PC-9 (cell line): ENCODE measurements around the gene LIPC. TPM values are rescaled to one million over a fixed set of nuclear protein-coding genes. Genes with fewer than 3 reads are reported as not detected.

Experiments
- BruUV-seq: library from RNA; stranded (reverse); fragments of 400-500 nt; replicated peaks from 2 replicates; lab custom pipeline; 2021; lab: Mats Ljungman, UMichigan
- CTCF ChIA-PET: fragments of 300-600 bp; sonication (Branson Sonifier 250); formaldehyde crosslinking; loops from one replicate; lab custom pipeline; 2022; ENCODE audit warnings: antibody characterized with exemption; lab: Charles Lee
- POLR2A ChIA-PET: fragments of 300-600 bp; sonication (Branson Sonifier 250); formaldehyde crosslinking; loops from one replicate; lab custom pipeline; 2022; ENCODE audit warnings: antibody characterized with exemption; ENCODE audit not compliant: unreplicated experiment; lab: Charles Lee
- DNase-seq, 2 experiments: peaks; one replicate each; pipeline versions ENCODE4 v3.0.0 to v3.0.0-alpha.2; 2015 to 2022; ENCODE audit warnings: mixed read lengths in 1 of 2
- H2AFZ ChIP-seq: fragments of 200-600 bp; sonication (generic); 2 replicates; pipeline ENCODE4 v1.8.1; 2017; ENCODE audit warnings: antibody characterized with exemption
- H3F3A ChIP-seq: fragments of 200-600 bp; sonication (generic); 2 replicates; pipeline ENCODE4 v1.8.1; 2017; ENCODE audit warnings: antibody characterized with exemption, mild to moderate bottlenecking, low read depth; ENCODE audit not compliant: insufficient read depth
- H3K27ac ChIP-seq: fragments of 200-600 bp; sonication (generic); 2 replicates; pipeline ENCODE4 v1.6.1; 2016; ENCODE audit warnings: mixed run types
- H3K27me3 ChIP-seq: fragments of 200-600 bp; sonication (generic); 2 replicates; pipeline ENCODE4 v1.6.1; 2016; ENCODE audit warnings: low read depth, mixed run types; ENCODE audit not compliant: insufficient read depth
- H3K36me3 ChIP-seq: fragments of 200-600 bp; sonication (generic); 2 replicates; pipeline ENCODE4 v1.6.1; 2016; ENCODE audit warnings: low read depth, mixed run types
- H3K4me1 ChIP-seq: fragments of 200-600 bp; sonication (generic); replicated peaks from 2 replicates; pipeline ENCODE4 v1.6.1; 2016; ENCODE audit warnings: mixed run types; ENCODE audit not compliant: insufficient read depth
- H3K4me2 ChIP-seq: fragments of 200-600 bp; sonication (generic); 2 replicates; pipeline ENCODE4 v1.6.1; 2017; ENCODE audit warnings: mixed run types
- H3K4me3 ChIP-seq: fragments of 200-600 bp; sonication (generic); 2 replicates; pipeline ENCODE4 v1.6.1; 2016; ENCODE audit warnings: mixed run types
- H3K79me2 ChIP-seq: fragments of 200-600 bp; sonication (generic); 2 replicates; pipeline ENCODE4 v1.6.1; 2017; ENCODE audit warnings: low read depth, mixed run types
- H3K9me2 ChIP-seq: fragments of 200-600 bp; sonication (generic); 2 replicates; pipeline ENCODE4 v1.8.1; 2017; ENCODE audit warnings: mild to moderate bottlenecking; ENCODE audit not compliant: insufficient read depth
- H3K9me3 ChIP-seq: fragments of 200-600 bp; sonication (generic); 2 replicates; pipeline ENCODE4 v1.8.1; 2016; ENCODE audit warnings: low read depth; ENCODE audit not compliant: insufficient read depth
- H4K20me1 ChIP-seq: fragments of 200-600 bp; sonication (generic); 2 replicates; pipeline ENCODE4 v1.8.1; 2017; ENCODE audit not compliant: insufficient read depth
- EZH2 ChIP-seq: fragments of 200-600 bp; sonication (generic); IDR thresholded peaks from 2 replicates; pipeline ENCODE4 v1.8.0; 2017; ENCODE audit warnings: antibody characterized with exemption, low read depth
- intact Hi-C: fragments of 100-400 bp; cut with micrococcal nuclease; formaldehyde crosslinking; loops from one replicate; pipeline ENCODE4 v1.10.0; 2022; ENCODE audit not compliant: unreplicated experiment
- total RNA-seq: library from RNA; stranded (reverse); gene quantifications from 2 replicates; pipeline ENCODE4 v1.2.3, GENCODE V29; 2021
- TF ChIP-seq, protein P1 (sequence below): fragments of 200-600 bp; sonication (generic); conservative IDR thresholded peaks from 2 replicates; pipeline ENCODE4 v1.6.1; 2017; ENCODE audit warnings: mixed run types, antibody characterized with exemption, mild to moderate bottlenecking, moderate library complexity

Gene LIPC
- total RNA-seq, 1 experiment from 2014 or later: not detected

DNA sequence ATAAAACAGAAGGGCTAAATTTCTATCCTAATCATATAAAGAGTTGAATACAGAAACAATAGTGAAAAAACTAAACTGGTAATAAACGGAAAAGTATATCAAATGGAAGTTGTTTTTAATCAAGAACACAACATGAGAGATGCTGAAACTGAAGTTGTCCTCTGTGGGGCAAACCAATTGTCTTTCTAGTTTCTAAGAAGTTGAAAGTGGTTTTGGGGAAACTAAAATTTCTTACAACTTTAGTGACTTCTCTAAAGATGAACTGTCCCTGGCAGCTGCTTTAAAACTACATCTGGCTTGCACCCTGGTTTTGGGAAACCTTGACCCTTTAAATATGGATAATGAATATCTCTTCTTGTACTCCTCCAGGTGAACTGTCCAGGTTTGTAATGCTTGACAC is 162.1 kb downstream of the LIPC start:
- no peak for DNase-seq
- Histone ChIP-seq H3K4me3 (no peak overlapping the region), H3K9me3 (no peaks in the 10 kb centered on the region), H3K27ac (no peak overlapping the region), H2AFZ (no peak overlapping the region), H3K4me2 (no peak overlapping the region), H3K27me3 (no peaks in the 10 kb centered on the region), H4K20me1 (no peaks in the 10 kb centered on the region), H3K36me3 (0 out of 2 replicates have a peak, but pooled peaks cover 8% of the 10 kb centered on the region), H3F3A (peaks cover 3% of the 10 kb centered on the region; the same call in 1 of the 2 replicates), H3K9me2 (no peaks in the 10 kb centered on the region), H3K79me2 (no peaks in the 10 kb centered on the region), H3K4me1 (no peaks in the 10 kb centered on the region)
- TF ChIP-seq, protein P1, sequence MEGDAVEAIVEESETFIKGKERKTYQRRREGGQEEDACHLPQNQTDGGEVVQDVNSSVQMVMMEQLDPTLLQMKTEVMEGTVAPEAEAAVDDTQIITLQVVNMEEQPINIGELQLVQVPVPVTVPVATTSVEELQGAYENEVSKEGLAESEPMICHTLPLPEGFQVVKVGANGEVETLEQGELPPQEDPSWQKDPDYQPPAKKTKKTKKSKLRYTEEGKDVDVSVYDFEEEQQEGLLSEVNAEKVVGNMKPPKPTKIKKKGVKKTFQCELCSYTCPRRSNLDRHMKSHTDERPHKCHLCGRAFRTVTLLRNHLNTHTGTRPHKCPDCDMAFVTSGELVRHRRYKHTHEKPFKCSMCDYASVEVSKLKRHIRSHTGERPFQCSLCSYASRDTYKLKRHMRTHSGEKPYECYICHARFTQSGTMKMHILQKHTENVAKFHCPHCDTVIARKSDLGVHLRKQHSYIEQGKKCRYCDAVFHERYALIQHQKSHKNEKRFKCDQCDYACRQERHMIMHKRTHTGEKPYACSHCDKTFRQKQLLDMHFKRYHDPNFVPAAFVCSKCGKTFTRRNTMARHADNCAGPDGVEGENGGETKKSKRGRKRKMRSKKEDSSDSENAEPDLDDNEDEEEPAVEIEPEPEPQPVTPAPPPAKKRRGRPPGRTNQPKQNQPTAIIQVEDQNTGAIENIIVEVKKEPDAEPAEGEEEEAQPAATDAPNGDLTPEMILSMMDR: no peak
- TF ChIP-seq EZH2: no peak
- POLR2A ChIA-PET: no interaction called here
- BruUV-seq: no TSS peak
- intact Hi-C loops: no loop called here
- CTCF ChIA-PET: no interaction called here

DNA sequence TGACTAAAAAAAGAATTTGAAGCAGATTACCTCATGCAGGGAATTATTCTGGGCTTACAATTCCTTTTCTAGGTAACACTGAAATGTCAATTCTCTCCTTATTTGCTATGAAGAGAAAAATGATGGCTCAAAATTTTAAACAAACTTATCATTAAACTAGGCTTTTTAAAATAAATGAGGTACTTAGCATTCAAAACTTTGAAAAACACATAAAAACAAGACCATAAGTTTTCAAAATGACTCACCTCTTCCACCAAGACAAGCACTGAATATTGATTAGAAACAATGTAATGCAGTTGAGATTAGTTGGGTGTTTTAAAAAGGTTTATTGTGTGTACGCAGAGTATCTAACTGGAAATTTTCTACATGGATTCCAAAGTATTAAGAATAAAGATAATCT is 163.1 kb downstream of the LIPC start:
- intact Hi-C loops: no loop called here
- Histone ChIP-seq H3K4me2 (no peak overlapping the region), H3K36me3 (0 out of 2 replicates have a peak, but pooled peaks cover 8% of the 10 kb centered on the region), H2AFZ (no peak overlapping the region), H3K27me3 (no peaks in the 10 kb centered on the region), H3K27ac (no peak overlapping the region), H3K9me2 (no peaks in the 10 kb centered on the region), H3K79me2 (no peaks in the 10 kb centered on the region), H3F3A (peaks cover 3% of the 10 kb centered on the region; the same call in 1 of the 2 replicates), H4K20me1 (no peaks in the 10 kb centered on the region), H3K9me3 (no peaks in the 10 kb centered on the region), H3K4me1 (no peaks in the 10 kb centered on the region), H3K4me3 (no peak overlapping the region)
- TF ChIP-seq EZH2: no peak
- TF ChIP-seq, protein P1: no peak
- ChIA-PET POLR2A (no interaction called here), CTCF (no interaction called here)
- BruUV-seq: no TSS peak
- DNase-seq: no peak

DNA sequence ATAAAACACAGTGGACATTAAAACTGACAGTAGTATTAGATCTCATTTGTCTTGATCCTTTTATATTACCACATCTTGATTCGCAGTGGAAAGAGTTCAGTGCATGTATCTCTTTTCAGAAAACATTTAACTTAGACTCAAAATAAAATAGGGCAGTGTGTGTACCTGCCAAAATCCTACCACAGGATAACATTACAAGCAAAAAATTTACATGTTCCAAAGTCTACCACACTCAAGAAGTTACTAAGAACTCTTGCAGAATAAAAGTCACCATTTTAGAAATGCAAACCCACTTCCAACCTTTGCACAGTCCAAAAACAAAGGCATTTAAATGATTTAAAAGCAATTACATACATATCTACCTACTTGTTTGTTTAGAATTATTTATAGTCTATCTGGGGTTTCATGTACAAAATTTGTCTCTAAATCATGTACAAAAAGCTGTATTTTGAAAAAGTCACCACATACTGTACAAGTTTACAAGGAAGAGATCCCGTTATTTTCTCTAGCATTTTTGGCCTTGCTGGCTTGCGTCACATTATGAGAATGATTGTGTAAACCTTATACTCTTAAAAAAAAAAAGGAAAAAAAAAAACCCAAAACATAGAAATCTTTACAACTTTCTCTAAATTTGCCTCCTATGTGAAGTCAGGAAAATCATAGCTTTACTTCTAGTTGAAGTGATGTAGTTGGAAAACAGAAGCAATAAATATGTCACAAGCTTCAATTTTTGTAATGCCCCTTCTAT is 163.9 kb downstream of the LIPC start:
- no peaks in the 10 kb centered on the region for H3K9me2 ChIP-seq
- 0 out of 2 replicates have a peak, but pooled peaks cover 8% of the 10 kb centered on the region for H3K36me3 ChIP-seq
- TSS peak; percentile 12 for BruUV-seq
- peaks cover 3% of the 10 kb centered on the region; the same call in 1 of the 2 replicates for H3F3A ChIP-seq
- no peaks in the 10 kb centered on the region for H3K27me3 ChIP-seq
- DNase-seq: no peak
- no peaks in the 10 kb centered on the region for H3K79me2 ChIP-seq
- intact Hi-C loops: no loop called here
- H3K4me3 ChIP-seq: no peak overlapping the region
- H3K4me2 ChIP-seq: no peak overlapping the region
- H3K27ac ChIP-seq: no peak overlapping the region
- H4K20me1 ChIP-seq: no peaks in the 10 kb centered on the region
- ChIA-PET CTCF (no interaction called here), POLR2A (no interaction called here)
- no peak overlapping the region for H2AFZ ChIP-seq
- H3K9me3 ChIP-seq: no peaks in the 10 kb centered on the region
- TF ChIP-seq, protein P1: no peak
- TF ChIP-seq EZH2: no peak
- H3K4me1 ChIP-seq: no peaks in the 10 kb centered on the region
